ENCODE data around the gene BTBD17.

Gene BTBD17

DNA sequence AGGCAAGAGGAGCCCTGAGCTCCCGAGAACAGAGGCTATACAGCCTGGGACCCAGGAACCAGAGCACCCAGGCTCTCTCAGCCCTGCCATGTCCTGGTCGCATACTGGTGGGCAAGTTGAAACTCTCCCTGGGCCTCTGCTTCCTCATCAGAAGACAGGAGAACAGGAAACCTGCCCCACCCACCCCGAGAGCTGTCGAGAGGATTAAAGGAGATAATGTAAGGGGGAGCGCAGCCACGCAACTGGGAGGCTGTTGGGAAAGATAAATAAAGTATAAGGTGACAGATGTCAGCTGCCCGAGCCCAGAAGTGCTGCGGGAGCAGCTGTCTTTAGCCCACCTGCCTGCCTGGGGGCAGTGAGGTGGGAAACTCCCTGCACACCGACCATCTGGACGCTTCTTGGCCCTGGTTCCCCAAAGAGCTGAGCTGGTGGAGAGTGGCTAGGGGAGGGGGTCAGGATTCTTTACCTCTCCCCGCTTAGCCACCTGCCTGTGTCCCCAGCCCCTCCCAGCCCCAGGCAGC, 28.8 kb downstream of the BTBD17 start:
- DNase-seq = no peak

DNA sequence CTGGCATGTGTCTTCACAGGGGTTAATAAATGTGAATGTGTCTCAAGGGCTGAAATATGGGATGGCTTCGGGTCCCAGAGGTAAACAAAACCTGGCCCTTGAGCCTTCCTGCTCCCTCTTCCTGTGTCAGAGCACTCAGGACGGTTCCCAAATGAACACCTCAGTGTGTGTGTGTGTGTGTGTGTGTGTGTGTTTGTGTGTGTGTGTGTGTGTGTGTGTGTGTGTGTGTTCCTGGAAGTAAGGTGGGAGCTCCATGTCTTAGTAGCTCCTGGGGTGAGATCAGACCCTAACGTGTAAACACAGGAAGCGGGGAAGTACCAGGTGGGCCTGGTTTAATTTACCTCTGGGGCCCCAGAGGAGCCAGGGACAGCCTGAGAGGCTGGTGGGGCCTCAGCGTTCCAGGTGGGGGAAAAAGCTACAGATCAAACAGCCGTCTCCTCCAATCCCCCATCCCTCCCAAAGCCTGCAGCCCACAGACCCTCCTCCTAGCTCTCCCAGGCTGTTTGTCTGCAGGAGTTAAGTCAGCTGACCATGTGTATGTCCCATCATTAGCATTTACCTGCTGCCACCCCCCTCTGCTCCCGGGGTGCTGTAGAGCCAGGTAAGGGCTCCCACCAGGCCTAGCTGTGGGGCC, 29.5 kb downstream of the BTBD17 start:
- DNase-seq = no peak

- no peak for DNase-seq
Measured at GRCh38 chr17:74330446-74330845, 31.2 kb downstream of the BTBD17 start.

- DNase-seq = no peak
Measured at GRCh38 chr17:74329378-74329777, 32.3 kb downstream of the BTBD17 start.

DNA sequence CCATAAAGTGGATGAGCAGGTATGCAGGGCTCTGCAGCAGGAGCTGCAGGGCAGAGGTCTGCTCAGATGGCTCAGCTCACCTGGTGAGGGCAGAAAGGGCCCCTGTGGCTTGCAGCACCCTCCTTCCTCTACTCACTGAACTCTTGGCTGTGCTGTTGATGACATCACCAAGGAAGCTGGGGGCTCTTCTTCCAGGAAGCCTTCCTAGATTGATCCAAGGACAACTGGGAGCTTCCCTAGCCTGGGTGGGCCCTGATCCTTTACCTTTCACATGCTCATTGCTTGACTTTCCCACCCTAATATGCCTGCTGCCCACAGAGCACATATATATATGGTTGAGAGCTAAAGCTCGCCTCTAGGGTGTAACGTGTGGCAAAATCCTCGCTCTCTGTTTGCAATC, 33.2 kb downstream of the BTBD17 start:
- no peak for DNase-seq

DNA sequence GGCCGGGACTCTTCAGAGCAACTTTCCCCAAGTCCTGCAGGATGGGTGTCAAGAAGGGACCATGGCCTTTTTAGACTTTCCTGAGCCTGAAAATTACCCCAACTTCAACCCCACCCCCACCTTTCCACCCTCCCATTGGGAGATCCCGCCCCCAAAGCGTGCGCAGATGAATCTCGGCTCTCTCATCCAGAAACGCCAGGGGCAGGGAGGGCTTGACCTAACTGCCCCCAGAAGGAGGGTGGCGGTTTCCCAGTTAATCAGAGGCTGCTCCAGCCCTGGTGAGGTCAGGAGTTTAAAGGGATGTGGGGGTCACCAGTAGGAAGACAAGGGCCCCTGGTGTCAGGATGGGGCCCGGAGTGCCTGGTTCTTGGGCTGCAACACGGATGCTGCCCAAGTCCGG, 35.2 kb downstream of the BTBD17 start:
- DNase-seq = no peak

DNA sequence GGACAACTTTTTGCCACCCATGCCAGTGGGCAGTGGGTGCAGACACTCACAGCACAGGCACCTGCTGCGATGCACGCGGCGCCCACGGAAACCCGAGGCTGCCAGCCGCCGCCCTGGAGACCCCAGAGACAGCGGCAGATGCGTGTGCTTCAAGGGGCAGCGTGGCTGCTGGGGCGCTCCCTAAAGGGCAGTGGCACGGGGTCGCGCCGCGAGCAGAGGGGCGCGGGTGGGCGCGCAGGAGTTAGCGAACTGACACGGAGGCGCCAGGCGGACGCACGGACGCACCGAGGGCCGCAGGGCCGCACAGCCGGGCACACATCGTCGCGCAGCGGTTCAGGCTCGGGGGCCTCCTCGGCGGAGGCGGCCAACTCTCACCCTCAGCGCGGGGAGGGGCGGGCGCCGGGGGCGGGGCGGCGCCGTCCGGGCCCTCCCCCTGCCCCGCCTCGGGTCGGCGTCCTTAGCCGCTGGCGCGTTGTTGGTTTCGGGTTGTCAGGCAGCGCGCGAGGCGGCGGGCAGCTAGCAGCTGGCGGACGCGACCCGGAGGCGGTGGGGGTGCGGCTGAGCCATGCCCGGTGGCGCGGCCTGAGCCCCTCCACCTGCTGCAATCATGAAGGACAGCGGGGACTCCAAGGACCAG, 35.8 kb downstream of the BTBD17 start, which contains the start of gene KIF19:
TSS of gene KIF19 (plus strand) at position 484 of the 637 bp plus-strand sequence. CDS start at position 608, 124 bp downstream.
- DNase-seq = peak; percentile 43 to 62

GRCh38 chr17:74325376-74325742, 36.3 kb downstream of the BTBD17 start:
- no peak for DNase-seq

DNA sequence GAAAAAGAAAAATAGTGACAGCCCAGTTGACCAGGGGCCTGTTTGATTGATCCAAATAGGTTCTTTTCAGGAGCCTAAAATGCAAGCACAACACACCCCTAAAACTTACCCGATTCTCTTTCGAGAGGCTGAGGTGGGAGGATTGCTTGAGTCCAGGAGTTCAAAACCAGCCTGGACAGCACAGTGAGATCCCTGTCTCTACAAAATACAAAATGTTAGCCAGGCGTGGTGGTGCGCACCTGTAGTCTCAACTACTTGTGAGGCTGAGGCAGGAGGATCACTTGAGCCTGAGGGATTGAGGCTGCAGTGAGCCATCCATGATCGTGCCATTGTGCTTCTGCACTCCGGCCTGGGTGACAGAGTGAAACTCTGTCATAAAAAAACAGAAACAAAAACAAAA, 37.1 kb downstream of the BTBD17 start:
- no peak for DNase-seq

DNA sequence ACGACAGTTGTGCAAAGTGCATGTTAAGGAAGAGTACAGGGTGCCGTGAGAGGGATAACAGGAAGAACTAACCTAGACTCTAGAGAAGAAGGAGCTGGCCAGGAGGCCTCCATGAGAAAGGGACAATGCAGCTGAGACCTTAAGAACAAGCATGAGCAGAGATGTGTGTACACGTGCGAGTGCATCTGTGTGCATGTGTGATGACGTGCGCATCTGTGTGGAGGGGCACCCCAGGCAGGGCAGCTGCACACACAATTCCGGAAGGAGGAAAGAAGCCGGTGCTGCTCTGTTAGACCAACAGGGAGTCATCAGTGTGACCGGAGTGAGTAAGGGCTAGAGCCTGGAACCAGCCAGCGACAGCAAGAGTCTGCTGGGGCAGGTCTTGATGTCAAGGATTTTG, 43.3 kb downstream of the BTBD17 start:
- DNase-seq = no peak

DNA sequence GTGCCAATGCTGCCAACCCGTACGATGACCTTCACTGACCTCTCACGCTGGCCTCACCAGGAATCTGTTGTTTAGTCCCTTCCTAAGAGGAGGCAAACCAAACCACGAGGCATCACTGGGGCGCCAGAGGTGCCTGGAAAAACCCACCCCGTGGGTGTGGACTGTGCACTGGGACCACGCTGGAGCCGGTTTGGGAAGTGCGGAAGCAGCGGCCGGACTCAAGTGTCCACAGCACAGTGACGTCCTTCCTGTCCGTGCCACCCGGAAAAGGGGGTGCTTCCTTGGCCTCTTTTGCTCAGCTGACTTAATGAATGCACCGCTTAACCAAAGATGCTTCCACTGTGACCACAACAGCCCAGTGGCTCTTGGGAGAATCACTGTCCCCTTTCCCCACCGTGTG, 44.6 kb downstream of the BTBD17 start:
- no peak for DNase-seq

GRCh38 chr17:74316220-74316619, 45.4 kb downstream of the BTBD17 start:
- DNase-seq = no peak

- no peak for DNase-seq
Measured at GRCh38 chr17:74314877-74315276, 46.8 kb downstream of the BTBD17 start.

- DNase-seq = no peak
Measured at GRCh38 chr17:74309902-74310301, 51.8 kb downstream of the BTBD17 start.

DNA sequence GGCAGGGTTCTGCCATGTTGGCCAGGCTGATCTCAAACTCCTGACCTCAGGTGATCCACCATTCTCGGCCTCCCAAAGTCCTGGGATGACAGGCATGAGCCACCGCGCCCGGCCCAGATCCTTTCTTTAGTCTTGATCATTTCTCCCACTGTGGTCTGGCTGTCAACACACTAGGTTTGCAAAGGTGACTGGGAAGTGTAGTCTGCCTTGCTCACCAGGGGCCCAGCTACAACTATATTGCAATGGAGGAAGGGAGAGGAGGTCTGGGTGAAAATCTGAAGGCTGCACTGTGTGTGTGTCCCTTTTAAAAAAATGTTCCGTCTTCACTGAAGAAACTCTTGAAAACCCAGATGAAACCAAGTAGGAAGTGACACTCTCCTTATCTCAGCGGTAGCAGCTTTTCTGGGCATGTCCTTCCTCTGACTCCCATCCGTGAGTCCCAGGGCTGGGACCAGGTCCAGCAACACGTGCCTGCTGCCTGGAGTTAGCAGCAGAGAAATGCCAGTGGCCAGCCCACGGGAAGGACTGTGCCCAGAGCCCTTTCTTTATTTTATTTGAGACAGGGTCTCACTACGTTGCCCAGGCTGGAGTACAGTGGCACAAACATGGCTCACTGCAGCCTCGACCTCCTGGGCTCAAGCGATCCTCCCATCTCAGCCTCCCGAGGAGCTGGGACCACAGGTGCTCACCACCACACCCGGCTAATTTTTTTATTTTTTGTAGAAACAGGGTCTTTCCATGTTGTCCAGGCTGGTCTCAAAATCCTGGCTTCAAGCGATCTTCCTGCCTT, 53.5 kb downstream of the BTBD17 start:
- no peak for DNase-seq
